Measurements from ENCODE around the gene CBX4. TPM values are rescaled to one million over a fixed set of nuclear protein-coding genes. Genes with fewer than 3 reads are reported as not detected.
A peak's percentile ranks its signal among the peaks of the same experiment; 100 is the strongest.

CBX4 gene
- total RNA-seq, 4 donors from 2014 or later = 0.26 to 8.4 (median 3.5) TPM

- no peak overlapping the region for H3K4me3 ChIP-seq
- H3K27me3 ChIP-seq = peaks cover 47 to 70% of the 10 kb centered on the region in 2 donors
Observed at GRCh38 chr17:79811011-79811867, 28.0 kb downstream of the CBX4 start.

DNA sequence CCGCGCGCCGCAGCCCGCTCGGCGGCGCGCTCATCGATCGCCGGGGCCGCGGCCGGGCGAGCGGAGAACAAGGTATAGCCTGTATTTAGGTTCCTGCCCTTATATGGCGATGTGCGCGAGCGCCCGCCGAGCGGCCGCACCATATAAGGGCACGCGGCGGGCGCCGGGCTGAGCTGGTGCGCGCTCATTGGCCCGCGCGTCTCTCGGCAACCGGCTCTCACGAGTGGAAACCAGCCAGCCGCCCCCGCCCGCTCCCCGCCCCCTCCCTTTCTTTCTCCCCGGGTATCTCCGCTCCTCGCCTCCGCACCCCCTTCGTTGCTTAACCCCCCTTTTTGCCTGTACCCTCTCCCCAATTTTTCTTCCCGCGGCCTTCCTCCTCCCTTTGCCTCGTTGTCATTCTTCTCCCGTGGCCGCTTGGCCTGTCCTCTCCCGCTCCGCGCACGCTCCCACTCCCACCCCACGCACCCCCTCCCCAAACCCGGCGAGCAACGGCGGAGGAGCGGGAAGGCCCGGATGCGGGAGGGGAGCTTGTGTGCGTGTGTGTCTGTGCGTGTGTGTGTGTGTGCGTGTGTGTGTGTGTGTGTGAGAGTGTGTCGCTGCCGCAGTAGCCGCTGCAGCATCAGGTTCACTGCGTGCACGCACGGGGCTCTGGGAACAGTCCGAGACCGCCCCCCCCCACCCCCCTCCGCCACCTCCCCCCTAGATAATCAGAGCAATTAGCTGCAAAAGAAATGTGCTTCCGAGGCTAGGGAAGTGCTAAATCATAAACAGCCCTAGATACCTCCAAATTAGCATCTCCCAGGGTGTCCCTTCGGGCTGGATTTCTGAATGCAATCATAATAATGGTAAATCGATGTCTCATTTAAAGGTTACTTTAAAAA is 28.9 kb downstream of the CBX4 start:
- no peak overlapping the region for H3K4me3 ChIP-seq
- H3K9me3 ChIP-seq = no peaks in the 10 kb centered on the region
- intact Hi-C loops (cut with DNase I; ENCODE audit: low total_unique reads) = no loop called here
- peak; percentile 53 to 65 for DNase-seq
- peaks cover 48 to 76% of the 10 kb centered on the region in 2 donors for H3K27me3 ChIP-seq
- TF ChIP-seq, protein P1, sequence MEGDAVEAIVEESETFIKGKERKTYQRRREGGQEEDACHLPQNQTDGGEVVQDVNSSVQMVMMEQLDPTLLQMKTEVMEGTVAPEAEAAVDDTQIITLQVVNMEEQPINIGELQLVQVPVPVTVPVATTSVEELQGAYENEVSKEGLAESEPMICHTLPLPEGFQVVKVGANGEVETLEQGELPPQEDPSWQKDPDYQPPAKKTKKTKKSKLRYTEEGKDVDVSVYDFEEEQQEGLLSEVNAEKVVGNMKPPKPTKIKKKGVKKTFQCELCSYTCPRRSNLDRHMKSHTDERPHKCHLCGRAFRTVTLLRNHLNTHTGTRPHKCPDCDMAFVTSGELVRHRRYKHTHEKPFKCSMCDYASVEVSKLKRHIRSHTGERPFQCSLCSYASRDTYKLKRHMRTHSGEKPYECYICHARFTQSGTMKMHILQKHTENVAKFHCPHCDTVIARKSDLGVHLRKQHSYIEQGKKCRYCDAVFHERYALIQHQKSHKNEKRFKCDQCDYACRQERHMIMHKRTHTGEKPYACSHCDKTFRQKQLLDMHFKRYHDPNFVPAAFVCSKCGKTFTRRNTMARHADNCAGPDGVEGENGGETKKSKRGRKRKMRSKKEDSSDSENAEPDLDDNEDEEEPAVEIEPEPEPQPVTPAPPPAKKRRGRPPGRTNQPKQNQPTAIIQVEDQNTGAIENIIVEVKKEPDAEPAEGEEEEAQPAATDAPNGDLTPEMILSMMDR (IDR thresholded peaks at IDR 0.05) = no peak
- TF ChIP-seq POLR2A (IDR thresholded peaks at IDR 0.05) = no peak
- H3K27ac ChIP-seq = no peak overlapping the region
- H3K36me3 ChIP-seq = no peaks in the 10 kb centered on the region
- peaks cover 0 to 34% of the 10 kb centered on the region in 2 donors for H3K4me1 ChIP-seq

More at GRCh38 chr17:79811011-79811867, 28.0 kb downstream of the CBX4 start:
- Histone ChIP-seq H3K27ac (no peak overlapping the region), H3K9me3 (no peaks in the 10 kb centered on the region), H3K36me3 (no peaks in the 10 kb centered on the region), H3K4me1 (peaks cover 0 to 34% of the 10 kb centered on the region in 2 donors)
- DNase-seq = no peak
- no peak for TF ChIP-seq POLR2A (IDR thresholded peaks at IDR 0.05)
- TF ChIP-seq, protein P1 (IDR thresholded peaks at IDR 0.05) = peak in 3 of 4 experiments; percentile 18 to 28 (median 21)
- intact Hi-C loops (cut with DNase I; ENCODE audit: low total_unique reads) = no loop called here

DNA sequence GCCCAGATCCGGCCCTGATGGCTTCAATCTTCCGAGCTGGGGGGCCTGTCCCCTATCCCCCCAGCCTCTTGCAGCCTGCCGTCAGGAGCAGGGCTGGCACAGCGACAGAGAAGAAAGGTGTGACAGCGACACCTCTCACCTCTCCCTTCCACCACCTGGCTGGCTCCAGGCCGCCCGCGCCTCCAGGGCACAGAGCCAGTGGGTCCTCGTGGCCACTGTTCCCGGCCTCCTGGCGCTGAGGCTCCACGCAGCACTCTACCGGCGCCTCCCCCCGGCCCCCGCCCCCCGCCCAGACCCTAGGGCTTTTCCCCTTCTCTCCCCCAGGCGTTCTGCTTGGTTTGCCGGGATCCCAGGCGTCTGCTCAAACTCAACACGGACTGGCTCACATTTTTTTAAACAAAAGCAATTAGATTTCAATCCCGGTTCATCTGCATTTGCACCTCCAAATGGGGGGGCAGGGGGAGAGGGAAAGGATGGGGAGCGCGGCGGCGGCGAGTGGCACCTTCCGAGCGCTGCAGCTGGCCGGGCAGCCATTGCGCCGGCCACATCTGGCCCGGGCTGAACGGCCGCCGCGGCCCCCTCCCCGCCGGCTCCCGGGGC is 29.6 kb downstream of the CBX4 start:
- no peak overlapping the region for H3K27ac ChIP-seq
- intact Hi-C loops (cut with DNase I; ENCODE audit: low total_unique reads) = no loop called here

DNA sequence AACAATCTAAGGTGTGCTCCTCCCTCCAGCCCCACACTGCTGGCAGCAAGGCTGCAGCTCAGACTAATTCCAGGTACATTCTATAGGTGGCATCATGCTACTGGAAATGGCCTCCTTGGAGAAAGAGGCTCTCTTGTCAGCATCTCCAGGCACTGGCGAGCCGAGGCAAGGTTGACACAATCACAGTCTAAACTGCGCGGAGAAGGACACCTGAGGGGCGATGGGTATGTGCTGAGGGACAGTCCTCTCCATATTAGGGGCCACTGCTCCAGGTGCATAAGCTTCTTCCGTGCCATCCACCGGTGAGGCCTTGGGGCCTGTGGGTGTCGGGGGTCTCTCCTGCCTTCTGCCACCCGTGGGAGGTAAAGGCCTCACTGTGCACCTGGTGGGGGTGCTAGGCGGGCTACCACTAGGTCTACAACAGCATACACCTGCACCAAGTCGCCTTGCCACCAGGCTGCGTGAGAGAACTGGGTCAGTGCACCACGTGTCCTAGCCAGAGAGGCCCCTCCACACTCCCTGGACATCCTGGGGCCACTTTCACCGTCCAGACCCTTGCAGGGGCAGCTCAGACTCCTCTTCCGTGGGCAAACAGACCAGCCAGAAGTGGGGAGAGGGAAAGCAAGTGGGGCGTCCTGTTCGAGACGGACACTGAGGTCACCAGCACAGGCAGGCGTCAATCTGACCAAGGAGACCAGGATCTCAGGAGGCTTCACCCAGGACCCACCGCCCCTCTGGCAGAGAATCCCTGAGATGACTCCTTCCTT is 30.3 kb downstream of the CBX4 start:
- H3K9me3 ChIP-seq = no peaks in the 10 kb centered on the region
- no peak overlapping the region for H3K4me3 ChIP-seq
- no peak overlapping the region for H3K27ac ChIP-seq
- peaks cover 0 to 34% of the 10 kb centered on the region in 2 donors for H3K4me1 ChIP-seq
- peaks cover 60 to 81% of the 10 kb centered on the region in 2 donors for H3K27me3 ChIP-seq
- TF ChIP-seq POLR2A (IDR thresholded peaks at IDR 0.05) = no peak
- TF ChIP-seq, protein P1 (IDR thresholded peaks at IDR 0.05) = peak in 1 of 4 experiments; percentile 5
- DNase-seq = no peak
- no peaks in the 10 kb centered on the region for H3K36me3 ChIP-seq
- intact Hi-C loops (cut with DNase I; ENCODE audit: low total_unique reads) = no loop called here

More for the DNA sequence above, 29.6 kb downstream of the CBX4 start:
- no peaks in the 10 kb centered on the region for H3K36me3 ChIP-seq
- H3K27me3 ChIP-seq = peaks cover 53 to 81% of the 10 kb centered on the region in 2 donors
- H3K4me1 ChIP-seq = peaks cover 0 to 34% of the 10 kb centered on the region in 2 donors
- no peak for DNase-seq
- no peak for TF ChIP-seq POLR2A (IDR thresholded peaks at IDR 0.05)
- H3K4me3 ChIP-seq = no peak overlapping the region
- H3K9me3 ChIP-seq = no peaks in the 10 kb centered on the region
